ENCODE data around the gene NCKAP5.

The NCKAP5 gene

DNA sequence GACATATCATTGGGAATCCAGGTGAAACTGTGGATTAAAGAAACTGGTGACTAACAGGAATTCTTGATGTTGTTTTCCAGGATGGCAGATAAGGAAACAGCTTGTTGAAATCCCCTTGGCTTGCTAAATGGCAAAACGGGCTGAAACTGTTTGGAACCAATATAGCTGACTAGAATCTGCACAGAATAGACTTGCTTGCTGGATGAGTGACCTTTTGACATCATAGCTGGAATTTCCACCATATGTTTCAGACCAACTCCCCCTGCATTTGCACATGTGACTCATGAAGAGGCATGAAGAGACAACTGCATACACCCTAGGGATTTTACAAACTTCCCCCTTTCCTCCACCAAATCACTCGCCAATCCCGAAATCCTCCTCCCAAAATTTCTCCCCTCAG lies 810.6 kb downstream of the NCKAP5 start:
- H3K4me1 ChIP-seq (ENCODE audit: control insufficient read depth, insufficient read depth, low read length, unreplicated experiment) = no peaks in the 10 kb centered on the region
- H3K36me3 ChIP-seq (ENCODE audit: insufficient read depth, low read length) = no peaks in the 10 kb centered on the region
- no peaks in the 10 kb centered on the region for H3K79me2 ChIP-seq (ENCODE audit: control insufficient read depth, insufficient read depth, low read length, unreplicated experiment)
- H2AFZ ChIP-seq (ENCODE audit: low read length, unreplicated experiment) = no peak overlapping the region
- H3K27me3 ChIP-seq (ENCODE audit: insufficient read depth, low read length) = no peaks in the 10 kb centered on the region
- no peak overlapping the region for H3K4me3 ChIP-seq (ENCODE audit: low read depth, low read length)
- H3K27ac ChIP-seq (ENCODE audit: low read depth, low read length) = no peak overlapping the region

GRCh38 chr2:132757002-132757589 lies 811.2 kb downstream of the NCKAP5 start:
- H3K4me1 ChIP-seq (ENCODE audit: control insufficient read depth, insufficient read depth, low read length, unreplicated experiment) = no peaks in the 10 kb centered on the region
- H3K27ac ChIP-seq (ENCODE audit: low read depth, low read length) = no peak overlapping the region

GRCh38 chr2:132754867-132755472 lies 813.3 kb downstream of the NCKAP5 start:
- H3K79me2 ChIP-seq (ENCODE audit: control insufficient read depth, insufficient read depth, low read length, unreplicated experiment) = no peaks in the 10 kb centered on the region
- no peaks in the 10 kb centered on the region for H3K36me3 ChIP-seq (ENCODE audit: insufficient read depth, low read length)
- no peak overlapping the region for H3K4me3 ChIP-seq (ENCODE audit: low read depth, low read length)
- no peak overlapping the region for H2AFZ ChIP-seq (ENCODE audit: low read length, unreplicated experiment)
- no peaks in the 10 kb centered on the region for H3K4me1 ChIP-seq (ENCODE audit: control insufficient read depth, insufficient read depth, low read length, unreplicated experiment)
- H3K27me3 ChIP-seq (ENCODE audit: insufficient read depth, low read length) = no peaks in the 10 kb centered on the region
- H3K27ac ChIP-seq (ENCODE audit: low read depth, low read length) = no peak overlapping the region

More at GRCh38 chr2:132757002-132757589, 811.2 kb downstream of the NCKAP5 start:
- no peak overlapping the region for H3K4me3 ChIP-seq (ENCODE audit: low read depth, low read length)
- H3K27me3 ChIP-seq (ENCODE audit: insufficient read depth, low read length) = no peaks in the 10 kb centered on the region
- H3K79me2 ChIP-seq (ENCODE audit: control insufficient read depth, insufficient read depth, low read length, unreplicated experiment) = no peaks in the 10 kb centered on the region
- no peaks in the 10 kb centered on the region for H3K36me3 ChIP-seq (ENCODE audit: insufficient read depth, low read length)
- H2AFZ ChIP-seq (ENCODE audit: low read length, unreplicated experiment) = no peak overlapping the region

DNA sequence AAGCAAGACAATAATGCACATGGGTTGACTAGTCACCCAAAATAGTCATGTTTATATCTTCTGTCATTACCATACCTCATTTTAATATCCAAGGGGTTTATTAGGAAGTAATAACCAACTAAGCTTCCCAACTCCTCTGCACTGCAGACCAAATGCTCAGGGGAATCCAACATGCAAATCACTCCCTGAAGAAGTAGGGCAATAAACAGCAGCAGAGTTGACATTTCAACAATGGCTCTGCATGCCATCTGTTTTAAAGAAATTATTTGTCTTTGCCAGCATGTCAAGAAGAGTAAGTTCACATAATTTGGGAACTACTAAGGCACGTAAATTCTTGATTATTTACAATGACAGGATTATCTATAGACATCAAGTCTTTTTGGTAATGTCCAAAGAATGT lies 813.9 kb downstream of the NCKAP5 start:
- no peaks in the 10 kb centered on the region for H3K36me3 ChIP-seq (ENCODE audit: insufficient read depth, low read length)
- H3K4me3 ChIP-seq (ENCODE audit: low read depth, low read length) = no peak overlapping the region
- no peaks in the 10 kb centered on the region for H3K4me1 ChIP-seq (ENCODE audit: control insufficient read depth, insufficient read depth, low read length, unreplicated experiment)
- no peaks in the 10 kb centered on the region for H3K79me2 ChIP-seq (ENCODE audit: control insufficient read depth, insufficient read depth, low read length, unreplicated experiment)
- H2AFZ ChIP-seq (ENCODE audit: low read length, unreplicated experiment) = no peak overlapping the region
- H3K27ac ChIP-seq (ENCODE audit: low read depth, low read length) = no peak overlapping the region
- H3K27me3 ChIP-seq (ENCODE audit: insufficient read depth, low read length) = no peaks in the 10 kb centered on the region

GRCh38 chr2:132752421-132753206 lies 815.6 kb downstream of the NCKAP5 start:
- H3K36me3 ChIP-seq (ENCODE audit: insufficient read depth, low read length) = no peaks in the 10 kb centered on the region
- H3K27me3 ChIP-seq (ENCODE audit: insufficient read depth, low read length) = no peaks in the 10 kb centered on the region
- no peak overlapping the region for H2AFZ ChIP-seq (ENCODE audit: low read length, unreplicated experiment)
- no peaks in the 10 kb centered on the region for H3K79me2 ChIP-seq (ENCODE audit: control insufficient read depth, insufficient read depth, low read length, unreplicated experiment)
- H3K4me3 ChIP-seq (ENCODE audit: low read depth, low read length) = no peak overlapping the region
- no peaks in the 10 kb centered on the region for H3K4me1 ChIP-seq (ENCODE audit: control insufficient read depth, insufficient read depth, low read length, unreplicated experiment)
- H3K27ac ChIP-seq (ENCODE audit: low read depth, low read length) = no peak overlapping the region

GRCh38 chr2:132751836-132752235 lies 816.4 kb downstream of the NCKAP5 start:
- Histone ChIP-seq H3K79me2 (ENCODE audit: control insufficient read depth, insufficient read depth, low read length, unreplicated experiment) (no peaks in the 10 kb centered on the region), H2AFZ (ENCODE audit: low read length, unreplicated experiment) (no peak overlapping the region), H3K36me3 (ENCODE audit: insufficient read depth, low read length) (no peaks in the 10 kb centered on the region), H3K4me1 (ENCODE audit: control insufficient read depth, insufficient read depth, low read length, unreplicated experiment) (no peaks in the 10 kb centered on the region), H3K27me3 (ENCODE audit: insufficient read depth, low read length) (no peaks in the 10 kb centered on the region), H3K27ac (ENCODE audit: low read depth, low read length) (no peak overlapping the region), H3K4me3 (ENCODE audit: low read depth, low read length) (no peak overlapping the region)

GRCh38 chr2:132750606-132751005 lies 817.7 kb downstream of the NCKAP5 start:
- Histone ChIP-seq H2AFZ (ENCODE audit: low read length, unreplicated experiment) (no peak overlapping the region), H3K27me3 (ENCODE audit: insufficient read depth, low read length) (no peaks in the 10 kb centered on the region), H3K4me3 (ENCODE audit: low read depth, low read length) (no peak overlapping the region), H3K36me3 (ENCODE audit: insufficient read depth, low read length) (no peaks in the 10 kb centered on the region), H3K4me1 (ENCODE audit: control insufficient read depth, insufficient read depth, low read length, unreplicated experiment) (no peaks in the 10 kb centered on the region), H3K27ac (ENCODE audit: low read depth, low read length) (no peak overlapping the region), H3K79me2 (ENCODE audit: control insufficient read depth, insufficient read depth, low read length, unreplicated experiment) (no peaks in the 10 kb centered on the region)

- Histone ChIP-seq H3K27me3 (ENCODE audit: insufficient read depth, low read length) (no peaks in the 10 kb centered on the region), H3K4me1 (ENCODE audit: control insufficient read depth, insufficient read depth, low read length, unreplicated experiment) (no peaks in the 10 kb centered on the region), H2AFZ (ENCODE audit: low read length, unreplicated experiment) (no peak overlapping the region), H3K4me3 (ENCODE audit: low read depth, low read length) (no peak overlapping the region), H3K79me2 (ENCODE audit: control insufficient read depth, insufficient read depth, low read length, unreplicated experiment) (no peaks in the 10 kb centered on the region), H3K27ac (ENCODE audit: low read depth, low read length) (no peak overlapping the region), H3K36me3 (ENCODE audit: insufficient read depth, low read length) (no peaks in the 10 kb centered on the region)
These were observed 821.2 kb downstream of the NCKAP5 start for GRCh38 chr2:132747046-132747445.

- Histone ChIP-seq H3K27ac (ENCODE audit: low read depth, low read length) (no peak overlapping the region), H2AFZ (ENCODE audit: low read length, unreplicated experiment) (no peak overlapping the region), H3K36me3 (ENCODE audit: insufficient read depth, low read length) (no peaks in the 10 kb centered on the region)
These were observed 826.5 kb downstream of the NCKAP5 start for GRCh38 chr2:132741754-132742153.

DNA sequence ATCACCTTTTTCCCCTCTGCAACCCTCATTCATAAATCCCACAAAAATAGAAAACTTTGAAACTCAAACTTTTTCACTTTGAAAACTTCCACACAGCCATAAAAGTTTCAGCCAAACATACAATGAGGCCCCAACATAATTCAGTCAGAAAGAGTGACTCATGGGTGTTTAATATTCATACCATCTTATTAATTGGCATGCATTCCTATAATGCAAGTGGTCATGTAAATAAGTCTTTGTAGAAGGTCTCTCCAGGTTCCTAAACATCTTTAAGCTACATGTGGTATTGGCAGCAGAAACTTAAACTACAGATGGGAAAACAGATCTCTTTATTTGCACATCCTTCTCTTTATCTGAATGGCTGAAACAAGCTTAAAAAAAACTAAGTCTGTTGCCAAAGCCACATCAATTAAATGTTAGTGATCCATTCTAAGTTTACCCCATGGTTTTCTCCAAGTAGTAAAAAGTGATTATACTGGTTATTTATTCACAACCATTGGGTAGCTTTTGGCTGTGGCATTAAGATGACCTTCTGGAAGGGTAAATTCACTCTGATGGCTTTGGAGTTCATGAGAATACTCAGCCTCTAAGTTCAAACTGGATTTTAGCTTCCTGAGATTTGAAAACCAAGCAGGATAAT lies 828.1 kb downstream of the NCKAP5 start:
- Histone ChIP-seq H2AFZ (ENCODE audit: low read length, unreplicated experiment) (no peak overlapping the region), H3K27me3 (ENCODE audit: insufficient read depth, low read length) (no peaks in the 10 kb centered on the region)

More at GRCh38 chr2:132741754-132742153, 826.5 kb downstream of the NCKAP5 start:
- H3K4me1 ChIP-seq (ENCODE audit: control insufficient read depth, insufficient read depth, low read length, unreplicated experiment) = no peaks in the 10 kb centered on the region
- H3K4me3 ChIP-seq (ENCODE audit: low read depth, low read length) = no peak overlapping the region
- H3K79me2 ChIP-seq (ENCODE audit: control insufficient read depth, insufficient read depth, low read length, unreplicated experiment) = no peaks in the 10 kb centered on the region
- no peaks in the 10 kb centered on the region for H3K27me3 ChIP-seq (ENCODE audit: insufficient read depth, low read length)

More for the DNA sequence above, 828.1 kb downstream of the NCKAP5 start:
- Histone ChIP-seq H3K79me2 (ENCODE audit: control insufficient read depth, insufficient read depth, low read length, unreplicated experiment) (no peaks in the 10 kb centered on the region), H3K4me1 (ENCODE audit: control insufficient read depth, insufficient read depth, low read length, unreplicated experiment) (no peaks in the 10 kb centered on the region), H3K27ac (ENCODE audit: low read depth, low read length) (no peak overlapping the region), H3K4me3 (ENCODE audit: low read depth, low read length) (no peak overlapping the region), H3K36me3 (ENCODE audit: insufficient read depth, low read length) (no peaks in the 10 kb centered on the region)

All from ACC112 (cell line).